ENCODE measurements around the gene FNDC3B.
"Not testable (repeated sequence)": the region's sequence is repeated elsewhere in the genome, so short reads cannot be mapped to it uniquely, and the experiment has no call there.

FNDC3B gene

DNA sequence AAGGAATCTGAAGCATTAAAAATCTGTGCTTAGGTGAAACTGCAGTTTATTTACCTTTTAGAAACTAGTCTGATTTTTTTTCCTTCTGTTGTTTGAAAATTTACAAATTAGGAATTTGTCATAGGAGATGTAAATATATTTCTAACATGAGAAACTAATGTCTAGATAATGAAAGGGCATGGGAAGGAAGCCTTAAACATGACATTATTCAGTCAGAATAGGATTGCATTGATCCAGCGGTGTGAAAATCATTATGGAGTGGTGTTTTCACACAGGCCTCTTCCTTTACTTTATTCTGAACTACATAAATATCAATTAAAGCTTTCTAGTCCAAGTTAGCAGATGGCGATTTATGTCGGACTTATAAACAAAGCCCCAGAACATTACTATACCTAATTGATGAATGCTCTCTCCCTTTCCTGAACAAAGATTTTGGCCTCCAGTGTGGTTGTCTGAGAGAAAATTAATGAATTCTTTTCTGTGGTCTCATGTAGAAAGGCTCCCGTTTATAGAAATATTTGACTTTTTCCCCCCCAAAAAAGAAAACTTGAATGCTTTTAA lies 37.9 kb downstream of the FNDC3B start:
- DNase-seq, result no peak

- no peak for DNase-seq
Observed at GRCh38 chr3:172078244-172078643, 38.9 kb downstream of the FNDC3B start.

GRCh38 chr3:172078721-172079120 lies 39.3 kb downstream of the FNDC3B start:
- no peak for DNase-seq

DNA sequence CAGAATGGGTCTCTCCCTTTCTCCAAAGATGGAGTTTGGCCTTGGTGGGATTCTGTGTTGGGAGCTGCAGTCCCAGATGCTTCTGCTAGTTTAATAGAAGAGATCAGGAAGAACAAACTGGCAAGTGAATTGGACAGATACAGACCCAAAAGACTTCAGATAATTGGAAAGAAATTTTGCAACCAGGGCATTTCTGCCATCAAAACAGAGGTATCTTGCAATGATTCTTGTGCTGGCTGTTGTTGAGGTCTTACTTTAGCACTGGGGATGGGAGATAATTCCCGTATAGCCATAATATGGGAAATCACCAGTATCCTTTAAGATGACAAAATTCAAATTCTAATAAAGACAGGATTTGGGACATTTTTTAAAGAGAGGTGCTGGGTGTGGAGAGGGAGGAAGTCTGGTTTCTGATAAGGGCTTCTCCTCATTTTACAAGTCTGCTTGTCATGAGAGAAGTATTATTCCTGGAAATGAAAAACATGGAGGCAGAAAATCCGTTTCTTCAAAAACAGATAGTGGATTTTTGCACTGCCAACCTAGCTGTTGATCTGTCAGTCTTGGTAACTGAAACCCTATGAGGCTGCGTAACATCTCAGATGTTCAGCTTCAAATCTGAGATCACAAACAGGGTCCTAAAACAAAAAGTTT lies 40.1 kb downstream of the FNDC3B start:
- DNase-seq, result no peak

DNA sequence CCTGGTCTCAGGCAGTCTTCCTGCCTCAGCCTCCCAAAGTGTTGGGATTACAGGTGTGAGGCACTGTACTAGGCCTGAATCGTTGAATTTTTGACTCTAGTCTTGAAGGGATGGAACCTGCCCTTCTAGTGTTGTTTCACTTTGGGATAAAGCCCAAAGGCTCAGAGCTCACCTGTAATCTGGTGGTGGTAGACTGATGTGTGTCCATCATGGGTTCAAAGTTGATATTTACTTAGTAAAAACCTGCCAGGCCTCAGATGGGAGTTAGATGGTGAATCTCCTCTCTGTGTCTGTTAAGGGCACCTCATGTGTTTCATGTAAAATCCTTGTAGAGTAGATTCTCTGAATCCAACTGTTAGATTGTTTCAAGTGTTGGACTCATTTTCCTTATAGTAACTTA lies 41.1 kb downstream of the FNDC3B start:
- DNase-seq, result no peak

DNA sequence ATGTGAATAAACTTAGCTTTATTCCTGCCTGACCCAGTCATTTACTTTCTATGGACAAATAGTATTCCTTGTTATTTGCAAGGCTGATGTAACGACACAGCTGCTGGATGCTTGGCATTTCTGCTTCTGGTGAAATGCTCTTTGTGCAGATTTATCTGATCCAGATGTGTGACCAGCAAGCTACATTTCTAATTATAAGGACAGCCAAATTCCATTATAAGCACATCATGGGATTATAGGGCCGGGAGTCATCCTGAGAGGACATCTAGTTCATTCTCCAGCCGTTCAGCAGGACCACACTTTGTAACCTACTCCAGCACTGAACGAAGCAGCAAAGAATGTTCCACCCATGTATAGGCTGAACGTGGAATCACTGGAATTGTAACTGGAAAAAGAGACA lies 42.9 kb downstream of the FNDC3B start:
- DNase-seq, result no peak

DNA sequence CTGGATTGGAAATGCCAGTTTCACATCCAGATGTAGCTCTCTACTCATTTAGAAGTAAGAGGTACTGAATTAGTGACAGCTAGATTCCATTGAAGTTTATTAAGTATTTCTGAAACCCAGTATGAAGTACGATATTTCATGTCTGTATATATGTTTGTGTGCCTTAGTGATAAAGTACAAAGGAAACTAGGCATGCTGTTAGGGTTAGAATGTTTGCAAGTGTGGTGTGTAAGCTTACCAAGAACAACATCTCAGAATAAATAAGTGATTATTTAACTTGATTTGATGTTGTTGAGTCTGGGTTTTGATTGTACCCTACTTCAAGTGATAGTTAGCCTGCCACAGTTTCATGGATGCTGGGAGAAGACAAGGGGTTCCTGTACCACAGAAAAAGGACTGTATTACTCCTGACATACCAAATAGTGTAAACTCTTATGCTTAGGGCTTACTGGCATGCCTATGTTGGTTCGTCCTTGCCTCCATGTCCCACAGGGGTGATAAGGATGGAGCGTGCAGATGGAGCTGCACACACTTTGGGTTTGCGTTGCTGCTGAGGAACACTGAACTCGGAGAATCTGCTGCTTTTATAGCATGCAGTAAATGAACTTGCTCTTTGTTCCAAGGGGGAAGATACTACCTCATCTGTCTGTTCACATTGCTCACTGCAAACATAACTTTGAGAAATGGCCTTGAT lies 43.6 kb downstream of the FNDC3B start:
- no peak for DNase-seq

GRCh38 chr3:172083995-172084409 lies 44.6 kb downstream of the FNDC3B start:
- DNase-seq, result no peak

DNA sequence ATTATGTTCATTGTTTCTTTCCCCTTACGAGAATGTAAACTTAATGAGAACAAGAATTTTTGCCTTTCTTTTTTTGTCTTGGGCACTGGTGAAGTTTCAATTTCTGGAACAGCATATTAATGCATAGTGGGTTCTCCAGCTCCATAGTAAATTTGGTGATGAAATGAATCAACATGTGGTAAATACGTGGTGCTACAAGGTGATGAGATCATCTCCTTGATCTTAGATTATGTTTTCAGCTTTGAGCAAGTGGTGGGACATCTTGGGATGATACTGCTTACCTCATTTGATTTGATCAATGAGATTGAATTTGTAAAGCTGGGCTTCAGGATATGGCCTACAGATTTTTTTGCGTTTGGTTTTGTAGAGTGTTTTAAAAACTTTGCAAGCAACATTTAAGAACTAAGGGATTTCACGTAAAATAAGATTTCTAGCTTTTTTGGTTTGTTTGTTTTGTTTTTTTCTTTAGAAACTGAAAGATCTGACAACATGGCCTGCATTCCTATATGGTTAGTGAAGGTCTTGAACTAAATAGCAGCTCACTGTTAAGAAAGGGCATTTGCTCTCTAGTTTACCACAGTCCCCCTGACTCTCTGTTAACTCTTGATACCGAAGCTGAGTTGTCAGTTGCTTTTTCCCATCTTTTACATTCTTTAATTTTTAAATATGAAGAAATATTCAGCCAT lies 45.6 kb downstream of the FNDC3B start:
- no peak for DNase-seq

DNA sequence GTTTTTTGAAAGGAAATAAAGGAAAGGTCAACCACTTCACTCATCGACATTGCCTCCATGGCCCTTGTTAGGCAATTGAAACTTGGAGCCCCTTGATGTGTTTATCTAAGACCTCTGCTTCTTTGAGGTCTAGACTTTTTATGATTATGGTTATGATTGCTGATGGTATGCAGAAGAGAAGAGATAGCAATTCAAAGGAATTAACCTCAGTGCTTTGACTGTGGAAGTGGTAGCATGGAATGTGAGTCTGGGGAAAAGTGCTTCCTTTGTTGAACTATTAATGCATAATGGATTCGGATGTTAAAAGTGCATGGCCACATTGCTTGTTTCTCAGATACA lies 46.1 kb downstream of the FNDC3B start:
- DNase-seq, result no peak

GRCh38 chr3:172086071-172086470 lies 46.7 kb downstream of the FNDC3B start:
- DNase-seq, result no peak

DNA sequence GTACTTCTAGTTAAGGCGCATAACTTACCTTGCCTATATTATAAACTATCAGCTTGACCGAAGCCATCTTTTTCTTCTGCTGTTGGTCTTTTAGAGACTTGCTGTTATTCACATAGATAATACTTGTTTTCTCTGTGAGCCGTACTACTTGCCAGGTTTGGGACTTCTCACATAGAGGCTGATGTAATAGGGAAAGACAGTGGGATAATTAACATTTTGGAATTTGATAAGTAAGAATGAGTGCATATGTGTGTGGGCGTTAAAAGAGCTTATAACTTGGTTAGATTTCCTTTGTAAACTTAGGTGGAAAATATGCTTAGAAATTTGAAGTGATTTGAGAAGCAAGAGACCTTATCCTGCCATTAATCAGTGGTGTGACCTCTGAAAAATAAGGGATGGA lies 47.8 kb downstream of the FNDC3B start:
- no peak for DNase-seq

DNA sequence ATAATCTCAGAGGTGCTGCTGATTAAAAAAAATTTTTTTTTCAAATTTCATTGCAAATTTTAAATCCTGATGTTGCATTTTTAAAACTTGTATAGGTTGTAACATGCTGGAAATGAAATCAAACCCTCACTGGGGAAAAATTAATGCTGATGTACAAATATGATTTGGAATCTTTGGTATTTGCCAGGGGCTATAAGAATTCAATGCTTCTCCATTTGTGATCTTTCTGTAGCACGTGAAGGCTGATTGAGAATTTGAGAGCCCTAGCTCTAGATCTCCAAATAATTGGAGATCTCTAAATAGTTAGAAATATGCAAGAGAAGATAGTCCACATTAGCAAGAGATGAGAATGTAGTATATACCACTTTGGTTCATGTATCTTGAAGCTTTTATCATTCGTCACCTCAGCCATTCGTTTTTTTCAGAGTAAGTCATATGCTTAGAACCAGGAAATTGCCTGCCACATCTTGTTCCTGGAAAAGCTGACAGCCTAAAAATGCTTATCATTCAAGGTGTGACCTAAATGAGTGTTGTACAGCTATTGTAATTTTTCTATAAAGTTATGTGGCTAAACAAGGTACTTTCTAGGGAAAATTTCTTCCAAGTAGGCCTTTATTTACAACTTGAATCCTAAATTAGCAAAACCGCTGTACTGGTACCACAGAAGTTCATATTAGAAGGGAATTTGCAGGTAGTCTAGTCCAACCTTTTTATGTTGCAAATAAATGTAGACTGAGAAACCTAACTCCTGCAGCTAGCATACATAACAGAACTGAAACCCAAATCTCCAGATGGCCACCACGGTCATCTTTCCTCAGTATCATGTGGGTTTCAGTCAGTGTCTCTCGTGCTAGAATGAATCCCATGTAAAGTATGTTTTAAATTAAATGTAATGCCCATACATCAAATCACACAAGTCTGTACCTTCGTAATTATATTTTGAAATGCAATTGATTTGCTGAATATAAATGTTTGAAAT lies 48.5 kb downstream of the FNDC3B start:
- DNase-seq, result peak; percentile 19

DNA sequence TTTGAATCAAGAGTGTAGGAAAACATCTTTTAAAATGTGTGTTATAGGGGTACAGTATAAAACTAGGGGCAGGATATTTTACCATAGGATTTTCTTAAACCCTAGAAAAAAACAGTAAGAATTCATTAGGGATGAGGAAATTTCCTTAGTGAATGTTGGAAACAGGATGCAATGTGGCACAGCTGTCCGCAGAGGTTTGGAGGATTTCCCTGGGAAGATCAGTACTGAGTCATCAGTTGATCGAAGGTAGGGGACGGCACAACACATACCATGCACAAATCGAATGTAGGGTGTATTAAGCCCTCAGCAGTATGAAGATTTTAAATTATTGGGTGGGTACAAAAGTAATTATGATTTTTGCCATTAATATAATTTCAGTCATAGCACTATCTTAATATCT lies 49.9 kb downstream of the FNDC3B start:
- no peak for DNase-seq

GRCh38 chr3:172090035-172090434 lies 50.7 kb downstream of the FNDC3B start:
- no peak for DNase-seq

DNA sequence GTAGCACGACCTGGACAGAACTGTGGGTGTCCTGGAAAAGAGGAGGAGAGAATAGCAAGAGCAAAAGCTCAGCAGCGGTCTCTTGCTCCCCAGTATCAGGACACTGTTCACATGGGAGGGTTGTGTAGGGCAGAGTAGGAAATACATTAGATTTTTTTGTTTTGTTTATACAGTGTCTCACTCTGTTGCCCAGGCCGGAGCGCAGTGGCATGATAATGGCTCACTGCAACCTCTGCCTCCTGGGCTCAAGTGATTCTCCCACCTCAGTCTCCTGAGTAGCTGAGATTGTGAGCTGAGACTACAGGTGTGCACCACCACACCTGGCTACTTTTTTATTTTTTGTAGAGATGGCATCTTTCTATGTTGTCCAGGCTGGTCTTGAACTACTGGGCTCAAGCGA lies 53.3 kb downstream of the FNDC3B start:
- no peak for DNase-seq

DNA sequence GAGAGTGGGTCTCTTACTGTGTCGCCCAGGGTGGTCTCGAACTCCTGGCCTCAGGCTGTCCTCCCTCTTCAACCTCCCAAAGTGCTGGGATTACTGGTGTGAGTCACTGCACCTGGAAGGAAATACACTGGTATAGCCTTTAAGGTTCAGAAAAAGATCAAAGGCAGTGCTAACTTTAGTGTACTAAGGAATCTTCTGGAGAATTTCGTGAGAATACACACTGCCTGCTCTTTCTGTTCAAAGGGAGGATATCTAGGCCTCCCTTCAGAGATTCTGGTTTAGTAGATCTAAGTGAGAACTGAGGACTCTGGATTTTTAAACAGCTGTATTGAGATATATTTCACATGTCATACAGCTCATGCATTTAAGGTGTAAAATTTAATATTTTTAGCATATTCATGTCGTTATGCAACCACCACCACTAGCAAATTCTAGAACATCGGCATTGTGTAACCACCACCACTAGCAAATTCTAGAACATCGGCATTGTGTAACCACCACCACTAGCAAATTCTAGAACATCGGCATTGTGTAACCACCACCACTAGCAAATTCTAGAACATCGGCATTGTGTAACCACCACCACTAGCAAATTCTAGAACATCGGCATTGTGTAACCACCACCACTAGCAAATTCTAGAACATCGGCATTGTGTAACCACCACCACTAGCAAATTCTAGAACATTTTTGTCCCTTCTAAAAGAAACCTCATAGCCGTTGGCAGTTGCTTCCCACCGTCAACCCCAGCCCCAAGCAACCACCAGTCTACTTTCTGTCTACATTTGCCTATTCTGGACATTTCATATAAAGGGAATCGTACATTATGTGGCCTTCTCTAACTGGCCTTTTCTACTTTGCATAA lies 54.4 kb downstream of the FNDC3B start:
- not testable (repeated sequence) for DNase-seq

GRCh38 chr3:172094621-172095557 lies 55.5 kb downstream of the FNDC3B start:
- DNase-seq, result no peak

DNA sequence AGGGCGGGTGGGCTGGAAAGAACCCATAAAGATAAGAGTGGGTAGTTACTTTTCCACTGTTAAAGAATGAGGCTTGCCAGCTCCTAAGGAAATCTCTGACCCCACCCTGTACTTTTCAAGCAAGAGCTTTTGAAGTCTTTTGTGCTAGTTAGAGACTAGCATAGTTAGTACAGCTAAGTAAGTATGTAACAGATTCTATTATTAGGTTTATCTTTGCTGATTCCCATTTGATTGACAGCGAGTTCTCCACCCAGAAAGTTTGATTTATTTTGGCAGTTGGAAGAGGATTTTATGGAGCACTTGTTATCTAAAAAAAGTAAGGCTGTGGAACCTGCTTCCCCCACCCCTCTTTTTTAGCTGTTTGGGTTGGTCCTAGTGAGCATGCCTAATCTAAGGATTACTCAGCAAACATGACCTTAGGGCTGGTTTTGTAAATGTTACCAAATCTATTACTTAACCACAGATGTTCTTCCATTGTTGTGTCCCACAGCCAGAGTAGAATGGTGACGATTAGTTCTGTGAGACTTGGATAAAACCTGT lies 57.6 kb downstream of the FNDC3B start:
- DNase-seq, result peak; percentile 68

DNA sequence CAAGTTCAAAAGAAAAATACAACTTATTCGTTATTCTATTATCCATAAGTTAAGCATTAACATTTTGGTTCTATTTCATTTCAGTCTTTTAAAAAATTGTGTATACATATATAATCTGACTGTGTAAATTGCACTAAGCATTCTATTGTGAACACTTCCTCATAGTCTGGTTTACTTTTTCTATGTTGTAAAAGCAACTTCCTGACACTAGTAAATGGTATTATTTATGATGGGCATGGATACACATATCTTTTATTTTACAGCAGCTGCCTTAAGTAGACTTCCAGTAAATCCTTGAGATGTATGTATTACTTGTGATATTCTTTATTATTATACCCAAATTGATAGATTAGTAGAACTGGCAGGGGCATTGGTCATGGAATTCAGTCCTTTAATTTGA lies 58.2 kb downstream of the FNDC3B start:
- no peak for DNase-seq
